Liver (tissue), 2 donors: ENCODE measurements around the gene ZNF266.

Experiments
- FOXA1 ChIP-seq: IDR thresholded peaks from 2 replicates; pipeline ENCODE4 v1.6.1; 2016; ENCODE audit warnings: antibody characterized with exemption
- GABPA ChIP-seq, 2 donors: IDR thresholded peaks in 1 of 2; conservative IDR thresholded peaks in 1 of 2; 2 replicates each; pipeline ENCODE4 v1.6.1; 2016; ENCODE audit warnings: antibody characterized with exemption in 2 of 2, mild to moderate bottlenecking in 1 of 2, moderate library complexity in 1 of 2
- donor health status: healthy.

DNA sequence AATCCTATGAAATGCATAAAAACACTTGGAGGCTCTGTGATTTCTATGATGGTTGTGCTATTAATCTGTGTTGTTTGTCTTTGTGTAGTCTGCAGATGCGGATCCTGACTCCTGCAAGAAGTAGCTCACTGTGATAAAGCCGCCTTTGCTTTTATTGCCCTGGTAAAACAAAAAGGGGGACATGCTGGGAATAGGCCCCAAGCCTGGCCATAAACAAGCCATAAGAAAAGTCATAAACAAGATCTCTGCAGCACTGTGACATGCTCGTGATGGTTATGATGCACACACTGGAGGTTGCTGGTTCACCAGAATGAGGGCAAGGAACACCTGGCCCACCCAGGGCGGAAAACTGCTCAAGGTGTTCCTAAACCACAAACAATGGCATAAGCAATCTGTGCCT, 26.6 kb upstream of the ZNF266 start:
- no peak for TF ChIP-seq GABPA (IDR thresholded peaks at IDR 0.05 in 1 of 2, conservative IDR thresholded peaks at IDR 0.05 in 1 of 2)
- TF ChIP-seq FOXA1, result no peak
